ENCODE results near the gene LHFPL2.

LHFPL2 gene

GRCh38 chr5:78640662-78641474 is 7.7 kb downstream of the LHFPL2 start:
- DNase-seq (ENCODE audit: low read depth), result no peak
- TF ChIP-seq POLR2A (IDR thresholded peaks at IDR 0.05; ENCODE audit: extremely low read depth, insufficient read length) (no peak), CTCF (IDR thresholded peaks at IDR 0.05; ENCODE audit: low read depth, low read length) (no peak), MAX (IDR thresholded peaks at IDR 0.05; ENCODE audit: low read depth, low read length) (no peak), MYC (IDR thresholded peaks at IDR 0.05; ENCODE audit: low read depth, low read length) (no peak)
- H3K4me3 ChIP-seq (ENCODE audit: low read depth, low read length), result no peak overlapping the region

GRCh38 chr5:78639791-78640190 is 8.8 kb downstream of the LHFPL2 start:
- H3K4me3 ChIP-seq (ENCODE audit: low read depth, low read length), result no peak overlapping the region
- DNase-seq (ENCODE audit: low read depth), result no peak
- TF ChIP-seq CTCF (IDR thresholded peaks at IDR 0.05; ENCODE audit: low read depth, low read length) (no peak), POLR2A (IDR thresholded peaks at IDR 0.05; ENCODE audit: extremely low read depth, insufficient read length) (no peak), MYC (IDR thresholded peaks at IDR 0.05; ENCODE audit: low read depth, low read length) (no peak), MAX (IDR thresholded peaks at IDR 0.05; ENCODE audit: low read depth, low read length) (no peak)

GRCh38 chr5:78638973-78639669 is 9.5 kb downstream of the LHFPL2 start:
- no peak overlapping the region for H3K4me3 ChIP-seq (ENCODE audit: low read depth, low read length)
- TF ChIP-seq MAX (IDR thresholded peaks at IDR 0.05; ENCODE audit: low read depth, low read length), result no peak
- no peak for TF ChIP-seq MYC (IDR thresholded peaks at IDR 0.05; ENCODE audit: low read depth, low read length)
- no peak for TF ChIP-seq CTCF (IDR thresholded peaks at IDR 0.05; ENCODE audit: low read depth, low read length)
- no peak for TF ChIP-seq POLR2A (IDR thresholded peaks at IDR 0.05; ENCODE audit: extremely low read depth, insufficient read length)
- DNase-seq (ENCODE audit: low read depth), result no peak

- TF ChIP-seq CTCF (IDR thresholded peaks at IDR 0.05; ENCODE audit: low read depth, low read length) (no peak), POLR2A (IDR thresholded peaks at IDR 0.05; ENCODE audit: extremely low read depth, insufficient read length) (no peak), MAX (IDR thresholded peaks at IDR 0.05; ENCODE audit: low read depth, low read length) (no peak), MYC (IDR thresholded peaks at IDR 0.05; ENCODE audit: low read depth, low read length) (no peak)
- no peak overlapping the region for H3K4me3 ChIP-seq (ENCODE audit: low read depth, low read length)
- DNase-seq (ENCODE audit: low read depth), result no peak
These were observed 10.1 kb downstream of the LHFPL2 start for GRCh38 chr5:78638423-78638822.

GRCh38 chr5:78637468-78637867 is 11.1 kb downstream of the LHFPL2 start:
- no peak for DNase-seq (ENCODE audit: low read depth)
- H3K4me3 ChIP-seq (ENCODE audit: low read depth, low read length), result no peak overlapping the region
- no peak for TF ChIP-seq CTCF (IDR thresholded peaks at IDR 0.05; ENCODE audit: low read depth, low read length)
- TF ChIP-seq MAX (IDR thresholded peaks at IDR 0.05; ENCODE audit: low read depth, low read length), result no peak
- TF ChIP-seq POLR2A (IDR thresholded peaks at IDR 0.05; ENCODE audit: extremely low read depth, insufficient read length), result no peak
- no peak for TF ChIP-seq MYC (IDR thresholded peaks at IDR 0.05; ENCODE audit: low read depth, low read length)
